Raji (cell line): ENCODE measurements around the gene ABCA10.

ENCODE experiments used
- POLR2A ChIP-seq: IDR thresholded peaks from 2 replicates; pipeline ENCODE4 v1.6.1; 2011; ENCODE audit warnings: low read depth, low read length, control low read depth; ENCODE audit not compliant: insufficient read depth

The ABCA10 gene

GRCh38 chr17:69142175-69142802 is 86.3 kb downstream of the ABCA10 start:
- TF ChIP-seq POLR2A: no peak

- TF ChIP-seq POLR2A: no peak
These were observed 87.0 kb downstream of the ABCA10 start, which contains the start of gene ABCA6 for GRCh38 chr17:69141431-69142174. Gene ABCA6 (minus strand): TSS chr17:69141895. CDS start chr17:69140703, 1,192 bp downstream.

DNA sequence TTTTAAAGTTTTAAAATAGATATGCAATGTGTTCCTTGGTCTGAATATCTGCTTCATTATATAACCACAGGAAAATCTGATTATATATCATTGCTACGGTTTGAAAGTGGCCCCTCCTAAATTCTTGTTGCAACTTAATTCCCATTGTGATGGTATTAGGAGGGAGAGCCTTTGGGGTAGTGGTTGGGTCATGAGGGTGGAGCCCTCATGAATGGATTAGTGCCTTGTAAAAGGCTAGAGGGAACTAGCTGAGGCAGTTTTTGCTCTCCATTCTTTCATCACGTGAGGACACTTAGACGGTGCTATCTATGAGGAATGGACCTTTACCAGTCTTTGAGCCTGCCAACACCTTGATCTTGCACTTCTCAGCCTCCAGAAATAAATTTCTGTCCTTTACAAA is 94.5 kb downstream of the ABCA10 start:
- TF ChIP-seq POLR2A: no peak

- no peak for TF ChIP-seq POLR2A
These were observed 97.9 kb downstream of the ABCA10 start for GRCh38 chr17:69130627-69131296.

GRCh38 chr17:69123626-69124025 is 105.0 kb downstream of the ABCA10 start:
- TF ChIP-seq POLR2A: no peak

DNA sequence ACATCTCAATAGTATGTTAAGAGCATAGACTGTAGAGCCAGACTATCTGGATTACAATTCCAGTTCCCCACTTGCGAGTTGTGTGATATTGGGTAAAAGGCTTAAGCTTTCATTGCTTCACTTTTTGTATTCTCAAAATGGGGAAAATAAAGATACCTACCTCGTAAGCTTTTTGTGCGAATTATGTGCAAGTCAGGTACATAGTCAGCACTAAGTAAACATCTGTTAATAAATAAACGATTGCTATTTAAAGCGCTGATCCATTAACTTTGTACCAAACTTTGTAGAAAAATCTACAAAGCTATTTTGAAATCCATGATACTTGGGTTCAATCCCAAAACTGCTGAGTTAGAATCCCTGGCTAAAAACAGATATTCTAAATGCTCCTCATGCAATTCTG is 106.6 kb downstream of the ABCA10 start:
- no peak for TF ChIP-seq POLR2A

DNA sequence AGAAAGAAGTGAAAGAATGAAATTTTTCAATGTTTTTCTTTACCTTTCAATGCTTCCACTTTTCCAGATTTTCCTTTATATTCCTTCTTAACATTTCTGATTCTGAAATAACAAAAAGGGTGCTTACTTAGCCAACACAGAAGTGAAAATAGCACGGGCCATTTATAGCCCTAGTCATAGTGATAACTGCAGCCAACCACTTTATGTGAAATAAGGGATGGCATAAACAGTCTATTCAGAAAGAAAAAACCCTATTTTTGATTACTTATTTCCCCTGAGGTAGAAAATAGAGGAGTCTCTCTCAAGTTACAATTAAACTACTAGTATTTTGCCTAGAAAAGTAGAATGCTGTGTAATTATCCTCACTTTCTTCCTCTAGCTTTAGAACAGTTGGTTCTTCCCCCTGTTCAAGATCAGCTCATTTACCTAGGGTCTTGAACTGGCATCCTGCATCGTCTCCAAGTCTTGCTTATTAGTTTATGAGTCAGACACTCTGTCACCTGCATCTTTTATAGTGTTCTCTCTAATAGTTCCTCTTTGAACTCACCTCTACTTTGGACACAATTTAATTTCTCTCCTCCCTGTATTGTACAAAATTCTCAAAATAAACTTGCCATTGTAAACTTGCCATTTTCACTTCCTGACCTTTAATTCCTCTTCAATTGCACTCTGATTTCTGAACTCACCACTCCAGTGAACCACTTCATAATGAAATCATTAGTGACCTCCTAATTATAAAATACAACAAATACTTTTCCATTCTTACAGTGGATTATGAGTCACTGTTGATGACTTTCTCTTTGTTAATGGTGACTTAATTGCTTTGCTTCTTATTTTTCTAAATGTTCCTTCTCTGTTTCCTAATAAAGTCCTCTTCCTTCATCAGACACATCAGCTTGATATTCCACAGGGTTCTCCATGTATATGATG is 110.5 kb downstream of the ABCA10 start:
- no peak for TF ChIP-seq POLR2A

GRCh38 chr17:69111794-69112193 is 116.8 kb downstream of the ABCA10 start:
- TF ChIP-seq POLR2A: no peak

- TF ChIP-seq POLR2A: no peak
These were observed 122.5 kb downstream of the ABCA10 start for GRCh38 chr17:69105907-69106730.

- TF ChIP-seq POLR2A: no peak
These were observed 124.9 kb downstream of the ABCA10 start for GRCh38 chr17:69103557-69104233.

GRCh38 chr17:69098625-69099024 is 130.0 kb downstream of the ABCA10 start:
- TF ChIP-seq POLR2A: no peak
